CD8-positive, alpha-beta memory T cell (primary cell): Measurements from ENCODE around the gene SHROOM3. TPM values are rescaled to one million over a fixed set of nuclear protein-coding genes. Genes with fewer than 3 reads are reported as not detected.

Source experiments
- CTCF ChIA-PET: fragments of 350-600 bp; sonication (Branson Sonifier 250); formaldehyde crosslinking; loops from one replicate; lab custom pipeline; 2021; ENCODE audit warnings: antibody characterized with exemption; lab: Charles Lee
- POLR2A ChIA-PET: fragments of 350-600 bp; sonication (Branson Sonifier 250); formaldehyde crosslinking; loops from one replicate; lab custom pipeline; 2021; ENCODE audit warnings: antibody characterized with exemption; lab: Charles Lee
- DNase-seq, 5 donors: peaks; one replicate each; pipeline versions ENCODE4 v3.0.0 to v3.0.0-alpha.2; 2020 to 2022; ENCODE audit warnings: mixed read lengths in 1 of 5
- H3K27ac ChIP-seq: one replicate; pipeline ENCODE4 v1.7.0; 2013; ENCODE audit warnings: low read depth, mild to moderate bottlenecking, low read length, moderate library complexity
- H3K27me3 ChIP-seq: 2 replicates; pipeline ENCODE4 v1.7.0; 2013; ENCODE audit warnings: low read length, mild to moderate bottlenecking; ENCODE audit not compliant: insufficient read depth, poor library complexity, severe bottlenecking
- H3K36me3 ChIP-seq: 2 replicates; pipeline ENCODE4 v1.7.0; 2013; ENCODE audit warnings: mild to moderate bottlenecking, low read length, moderate library complexity; ENCODE audit not compliant: insufficient read depth
- H3K4me1 ChIP-seq: 2 replicates; pipeline ENCODE4 v1.7.0; 2013; ENCODE audit warnings: mild to moderate bottlenecking, low read length, moderate library complexity; ENCODE audit not compliant: insufficient read depth
- H3K4me3 ChIP-seq: 2 replicates; pipeline ENCODE4 v1.7.0; 2013; ENCODE audit warnings: mild to moderate bottlenecking, low read length
- H3K9me3 ChIP-seq: 2 replicates; pipeline ENCODE4 v1.7.0; 2013; ENCODE audit warnings: mild to moderate bottlenecking, low read length
- H3K27ac Mint-ChIP-seq, 8 donors: one replicate each; pipeline ENCODE4 v1.8.0; 2020 to 2021; ENCODE audit warnings: mixed read lengths in 8 of 8, mild to moderate bottlenecking in 6 of 8, inconsistent platforms in 3 of 8, moderate library complexity in 3 of 8
- H3K27me3 Mint-ChIP-seq, 2 donors: one replicate each; pipeline ENCODE4 v1.8.0; 2020 to 2021; ENCODE audit warnings: mixed read lengths in 2 of 2, mild to moderate bottlenecking in 1 of 2, moderate library complexity in 1 of 2
- H3K36me3 Mint-ChIP-seq, 3 donors: one replicate each; pipeline ENCODE4 v1.8.0; 2020 to 2021; ENCODE audit warnings: mixed read lengths in 3 of 3, inconsistent platforms in 1 of 3, mild to moderate bottlenecking in 1 of 3
- H3K4me1 Mint-ChIP-seq, 3 donors: one replicate each; pipeline ENCODE4 v1.8.0; 2020 to 2021; ENCODE audit warnings: mixed read lengths in 3 of 3, inconsistent platforms in 1 of 3, mild to moderate bottlenecking in 1 of 3
- H3K4me3 Mint-ChIP-seq, 7 donors: one replicate each; pipeline ENCODE4 v1.8.0; 2020 to 2021; ENCODE audit warnings: mixed read lengths in 7 of 7, mild to moderate bottlenecking in 6 of 7, moderate library complexity in 4 of 7, inconsistent platforms in 2 of 7
- H3K9me3 Mint-ChIP-seq, 5 donors: one replicate each; pipeline ENCODE4 v1.8.0; 2020 to 2022; ENCODE audit warnings: mixed read lengths in 5 of 5, mild to moderate bottlenecking in 3 of 5, moderate library complexity in 2 of 5, inconsistent platforms in 1 of 5
- polyA plus RNA-seq: library from polyadenylated mRNA; unstranded; fragments of 300-500 nt; fragmentation: Illumina TruSeq; gene quantifications from one replicate; pipeline ENCODE4 v1.2.3, GENCODE V29; 2021
- total RNA-seq, 2 experiments: library from RNA; stranded (reverse); gene quantifications; one replicate each; pipeline ENCODE4 v1.2.3, GENCODE V29; 2021

The SHROOM3 gene
- total and polyA plus RNA-seq, 3 experiments from 2014 or later: not detected

- POLR2A ChIA-PET: no interaction called here
- CTCF ChIA-PET: no interaction called here
- H3K36me3 ChIP-seq: no peaks in the 10 kb centered on the region
- Mint-ChIP-seq H3K9me3 (peaks cover 0 to 2% (median 0%) of the 10 kb centered on the region in 5 donors), H3K27ac (no peak overlapping the region), H3K36me3 (no peaks in the 10 kb centered on the region), H3K4me3 (no peak overlapping the region), H3K27me3 (peaks cover 3 to 11% of the 10 kb centered on the region in 2 donors), H3K4me1 (no peaks in the 10 kb centered on the region)
- no peaks in the 10 kb centered on the region for H3K9me3 ChIP-seq
- no peaks in the 10 kb centered on the region for H3K4me1 ChIP-seq
- H3K27ac ChIP-seq: no peak overlapping the region
- no peaks in the 10 kb centered on the region for H3K27me3 ChIP-seq
- no peak overlapping the region for H3K4me3 ChIP-seq
- DNase-seq: no peak
Measured at GRCh38 chr4:76538296-76538695, 103.3 kb downstream of the SHROOM3 start.

DNA sequence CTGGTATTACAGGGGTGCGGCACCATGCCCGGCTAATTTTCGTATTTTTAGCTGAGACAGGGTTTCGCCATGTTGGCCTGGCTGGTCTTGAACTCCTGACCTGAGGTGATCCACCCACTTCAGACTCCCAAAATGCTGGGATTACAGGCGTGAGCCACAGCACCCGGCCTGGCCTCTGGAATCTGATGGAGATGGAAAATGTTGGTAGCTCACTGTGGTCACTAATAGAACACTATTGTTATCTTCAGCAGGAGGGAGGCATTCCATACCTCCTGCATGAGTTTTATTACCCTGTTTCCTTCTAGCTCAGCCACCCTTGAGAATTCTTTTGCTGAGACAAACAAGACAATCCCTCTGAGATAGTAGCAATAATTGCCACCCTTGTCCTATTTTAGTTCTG is 105.0 kb downstream of the SHROOM3 start:
- CTCF ChIA-PET: no interaction called here

DNA sequence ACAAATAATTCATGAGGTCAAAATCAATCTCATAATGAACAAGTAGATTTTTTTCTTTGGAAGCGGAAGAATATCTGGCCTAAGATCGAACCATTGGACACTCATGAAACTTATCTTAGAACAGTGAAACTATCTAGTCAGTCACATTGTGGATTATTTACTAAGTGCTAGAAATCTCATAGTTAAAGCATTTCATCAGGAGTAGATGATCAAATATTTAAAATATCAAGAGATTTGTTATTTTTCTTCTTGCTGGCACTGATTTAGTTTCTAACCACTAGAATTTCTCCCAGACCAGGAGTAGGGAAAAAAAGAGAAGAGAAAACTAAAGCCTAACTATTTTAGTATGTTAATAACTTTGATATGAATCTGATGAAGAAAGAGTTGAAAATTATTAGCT is 105.5 kb downstream of the SHROOM3 start:
- no peaks in the 10 kb centered on the region for H3K9me3 ChIP-seq

More for the DNA sequence above, 105.0 kb downstream of the SHROOM3 start:
- Mint-ChIP-seq H3K9me3 (peaks cover 0 to 2% (median 0%) of the 10 kb centered on the region in 5 donors), H3K36me3 (no peaks in the 10 kb centered on the region), H3K4me1 (peaks cover under 1% of the 10 kb centered on the region in 3 donors), H3K27me3 (peaks cover 6 to 11% of the 10 kb centered on the region in 2 donors), H3K4me3 (no peak overlapping the region), H3K27ac (no peak overlapping the region)
- no peaks in the 10 kb centered on the region for H3K36me3 ChIP-seq
- POLR2A ChIA-PET: no interaction called here
- H3K27me3 ChIP-seq: no peaks in the 10 kb centered on the region
- no peak overlapping the region for H3K27ac ChIP-seq
- H3K4me3 ChIP-seq: no peak overlapping the region
- H3K4me1 ChIP-seq: peaks cover under 1% of the 10 kb centered on the region
- DNase-seq: no peak
- no peaks in the 10 kb centered on the region for H3K9me3 ChIP-seq

DNA sequence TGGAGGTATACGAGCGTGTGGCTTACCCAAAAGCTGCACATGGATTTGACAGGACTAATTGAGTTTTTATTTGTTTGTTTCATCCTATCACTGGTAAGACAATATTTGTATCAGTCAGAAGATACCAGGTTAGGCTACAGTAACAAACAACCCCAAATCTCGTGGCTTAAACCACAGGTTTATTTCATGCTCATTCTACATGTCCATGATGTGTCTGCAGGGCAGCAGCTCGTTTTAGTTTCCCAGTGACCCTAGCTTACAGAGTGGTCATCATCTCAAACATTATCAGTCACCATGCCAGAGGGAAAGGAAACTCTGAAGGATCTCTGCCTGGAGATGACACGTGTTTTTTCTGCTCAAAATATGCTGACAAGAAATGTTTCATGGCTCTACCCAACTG is 108.3 kb downstream of the SHROOM3 start:
- no peaks in the 10 kb centered on the region for H3K36me3 Mint-ChIP-seq
- H3K4me3 Mint-ChIP-seq: no peak overlapping the region
- H3K9me3 Mint-ChIP-seq: peaks cover 0 to 2% (median 0%) of the 10 kb centered on the region in 5 donors
- POLR2A ChIA-PET: no interaction called here
- CTCF ChIA-PET: no interaction called here
- H3K27me3 ChIP-seq: no peaks in the 10 kb centered on the region
- H3K4me3 ChIP-seq: no peak overlapping the region
- H3K27ac ChIP-seq: no peak overlapping the region
- no peaks in the 10 kb centered on the region for H3K9me3 ChIP-seq
- peaks cover 8 to 9% (median 9%) of the 10 kb centered on the region in 3 donors for H3K4me1 Mint-ChIP-seq
- H3K27ac Mint-ChIP-seq: no peak overlapping the region
- DNase-seq: no peak
- peaks cover 8 to 22% of the 10 kb centered on the region in 2 donors for H3K27me3 Mint-ChIP-seq
- peaks cover 7% of the 10 kb centered on the region for H3K4me1 ChIP-seq
- no peaks in the 10 kb centered on the region for H3K36me3 ChIP-seq

More for the DNA sequence above, 105.5 kb downstream of the SHROOM3 start:
- no peak overlapping the region for H3K27ac Mint-ChIP-seq
- CTCF ChIA-PET: no interaction called here
- no peak overlapping the region for H3K27ac ChIP-seq
- no peaks in the 10 kb centered on the region for H3K36me3 Mint-ChIP-seq
- H3K27me3 Mint-ChIP-seq: peaks cover 6 to 11% of the 10 kb centered on the region in 2 donors
- no peaks in the 10 kb centered on the region for H3K27me3 ChIP-seq
- H3K4me3 Mint-ChIP-seq: no peak overlapping the region
- POLR2A ChIA-PET: no interaction called here
- no peak for DNase-seq
- H3K4me1 Mint-ChIP-seq: peaks cover 5 to 6% (median 6%) of the 10 kb centered on the region in 3 donors
- H3K4me1 ChIP-seq: peaks cover 6% of the 10 kb centered on the region
- H3K36me3 ChIP-seq: no peaks in the 10 kb centered on the region
- peaks cover 0 to 2% (median 0%) of the 10 kb centered on the region in 5 donors for H3K9me3 Mint-ChIP-seq
- no peak overlapping the region for H3K4me3 ChIP-seq

- Mint-ChIP-seq H3K27me3 (peaks cover 8 to 22% of the 10 kb centered on the region in 2 donors), H3K4me1 (peaks cover 8 to 9% (median 9%) of the 10 kb centered on the region in 3 donors), H3K9me3 (peaks cover 0 to 2% (median 0%) of the 10 kb centered on the region in 5 donors), H3K4me3 (no peak overlapping the region), H3K36me3 (no peaks in the 10 kb centered on the region), H3K27ac (no peak overlapping the region)
- no peak overlapping the region for H3K4me3 ChIP-seq
- DNase-seq: no peak
- POLR2A ChIA-PET: no interaction called here
- H3K36me3 ChIP-seq: no peaks in the 10 kb centered on the region
- H3K9me3 ChIP-seq: no peaks in the 10 kb centered on the region
- no peaks in the 10 kb centered on the region for H3K27me3 ChIP-seq
- CTCF ChIA-PET: no interaction called here
- no peak overlapping the region for H3K27ac ChIP-seq
- H3K4me1 ChIP-seq: peaks cover 7% of the 10 kb centered on the region
Measured at GRCh38 chr4:76544725-76545124, 109.7 kb downstream of the SHROOM3 start.

- H3K9me3 ChIP-seq: no peaks in the 10 kb centered on the region
- H3K4me3 Mint-ChIP-seq: no peak overlapping the region
- peaks cover 8 to 9% (median 9%) of the 10 kb centered on the region in 3 donors for H3K4me1 Mint-ChIP-seq
- H3K36me3 Mint-ChIP-seq: no peaks in the 10 kb centered on the region
- no peak overlapping the region for H3K27ac ChIP-seq
- H3K27ac Mint-ChIP-seq: peak overlapping the region in 1 of 8 donors; percentile 20
- H3K36me3 ChIP-seq: no peaks in the 10 kb centered on the region
- H3K27me3 Mint-ChIP-seq: peaks cover 8 to 18% of the 10 kb centered on the region in 2 donors
- H3K27me3 ChIP-seq: no peaks in the 10 kb centered on the region
- H3K4me1 ChIP-seq: peaks cover 7% of the 10 kb centered on the region
- H3K4me3 ChIP-seq: no peak overlapping the region
- peaks cover 0 to 2% (median 0%) of the 10 kb centered on the region in 5 donors for H3K9me3 Mint-ChIP-seq
- ChIA-PET CTCF (no interaction called here), POLR2A (no interaction called here)
- no peak for DNase-seq
Measured at GRCh38 chr4:76545226-76545884, 110.3 kb downstream of the SHROOM3 start.

DNA sequence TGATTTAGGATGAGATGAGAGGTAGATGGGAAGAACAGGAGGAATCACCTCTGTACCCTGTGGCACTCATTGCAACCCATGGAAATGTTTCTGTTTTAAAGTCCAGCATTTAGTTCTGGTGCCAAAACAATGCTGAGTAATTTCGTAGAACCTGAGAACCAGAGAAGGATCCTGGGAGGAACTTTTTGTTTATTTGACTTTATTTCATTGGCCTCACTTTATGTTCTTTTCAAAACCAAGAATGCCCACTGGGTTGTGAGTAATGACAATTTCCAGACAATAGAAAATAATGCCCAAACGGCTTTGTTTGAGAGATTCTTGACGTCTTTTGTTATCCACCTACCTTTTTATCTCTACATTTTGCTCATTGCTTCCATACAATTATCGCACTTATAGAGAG is 111.3 kb downstream of the SHROOM3 start:
- no peaks in the 10 kb centered on the region for H3K9me3 ChIP-seq
- H3K36me3 ChIP-seq: no peaks in the 10 kb centered on the region
- no peaks in the 10 kb centered on the region for H3K36me3 Mint-ChIP-seq
- POLR2A ChIA-PET: no interaction called here
- no peak for DNase-seq
- H3K4me1 Mint-ChIP-seq: peaks cover 8 to 9% (median 9%) of the 10 kb centered on the region in 3 donors
- H3K27ac ChIP-seq: no peak overlapping the region
- peaks cover 7% of the 10 kb centered on the region for H3K4me1 ChIP-seq
- H3K27ac Mint-ChIP-seq: no peak overlapping the region
- CTCF ChIA-PET: no interaction called here
- H3K4me3 ChIP-seq: no peak overlapping the region
- H3K27me3 Mint-ChIP-seq: peaks cover 8 to 16% of the 10 kb centered on the region in 2 donors
- peaks cover 0 to 2% (median 0%) of the 10 kb centered on the region in 5 donors for H3K9me3 Mint-ChIP-seq
- H3K4me3 Mint-ChIP-seq: no peak overlapping the region
- H3K27me3 ChIP-seq: no peaks in the 10 kb centered on the region

GRCh38 chr4:76546759-76547742 is 112.0 kb downstream of the SHROOM3 start:
- POLR2A ChIA-PET: no interaction called here

More at GRCh38 chr4:76546759-76547742, 112.0 kb downstream of the SHROOM3 start:
- CTCF ChIA-PET: no interaction called here
- Mint-ChIP-seq H3K4me3 (no peak overlapping the region), H3K36me3 (no peaks in the 10 kb centered on the region), H3K9me3 (peaks cover 0 to 2% (median 0%) of the 10 kb centered on the region in 5 donors), H3K27me3 (peaks cover 8 to 16% of the 10 kb centered on the region in 2 donors), H3K27ac (no peak overlapping the region), H3K4me1 (peaks cover 8 to 9% (median 9%) of the 10 kb centered on the region in 3 donors)
- H3K27ac ChIP-seq: no peak overlapping the region
- H3K4me3 ChIP-seq: no peak overlapping the region
- no peaks in the 10 kb centered on the region for H3K9me3 ChIP-seq
- peaks cover 7% of the 10 kb centered on the region for H3K4me1 ChIP-seq
- no peaks in the 10 kb centered on the region for H3K36me3 ChIP-seq
- no peak for DNase-seq
- no peaks in the 10 kb centered on the region for H3K27me3 ChIP-seq
